ENCODE results near the gene TPCN2.

The TPCN2 gene

GRCh38 chr11:69167130-69167915 lies 118.6 kb downstream of the TPCN2 start:
- Histone ChIP-seq H3K9me3 (ENCODE audit: control insufficient read depth, insufficient read depth, low read length) (no peaks in the 10 kb centered on the region), H3K4me3 (ENCODE audit: low read depth, low read length) (no peak overlapping the region), H3K27ac (ENCODE audit: low read depth, low read length) (peak overlapping the region; percentile 21), H3K27me3 (ENCODE audit: control insufficient read depth, insufficient read depth, low read length) (no peaks in the 10 kb centered on the region), H3K36me3 (ENCODE audit: control insufficient read depth, insufficient read depth, low read length) (no peaks in the 10 kb centered on the region), H3K9ac (ENCODE audit: low read depth, low read length) (no peak overlapping the region), H3K4me1 (ENCODE audit: control insufficient read depth, insufficient read depth, low read length) (peaks cover 5% of the 10 kb centered on the region)

- Histone ChIP-seq H3K27me3 (ENCODE audit: control insufficient read depth, insufficient read depth, low read length) (no peaks in the 10 kb centered on the region), H3K4me1 (ENCODE audit: control insufficient read depth, insufficient read depth, low read length) (peaks cover 5% of the 10 kb centered on the region), H3K4me3 (ENCODE audit: low read depth, low read length) (no peak overlapping the region), H3K36me3 (ENCODE audit: control insufficient read depth, insufficient read depth, low read length) (no peaks in the 10 kb centered on the region), H3K27ac (ENCODE audit: low read depth, low read length) (no peak overlapping the region), H3K9me3 (ENCODE audit: control insufficient read depth, insufficient read depth, low read length) (no peaks in the 10 kb centered on the region), H3K9ac (ENCODE audit: low read depth, low read length) (no peak overlapping the region)
Observed at GRCh38 chr11:69167916-69168691, 119.4 kb downstream of the TPCN2 start.

GRCh38 chr11:69169479-69169878 lies 120.7 kb downstream of the TPCN2 start:
- Histone ChIP-seq H3K27me3 (ENCODE audit: control insufficient read depth, insufficient read depth, low read length) (no peaks in the 10 kb centered on the region), H3K27ac (ENCODE audit: low read depth, low read length) (no peak overlapping the region), H3K9me3 (ENCODE audit: control insufficient read depth, insufficient read depth, low read length) (no peaks in the 10 kb centered on the region), H3K4me3 (ENCODE audit: low read depth, low read length) (no peak overlapping the region), H3K4me1 (ENCODE audit: control insufficient read depth, insufficient read depth, low read length) (peaks cover 5% of the 10 kb centered on the region), H3K36me3 (ENCODE audit: control insufficient read depth, insufficient read depth, low read length) (no peaks in the 10 kb centered on the region), H3K9ac (ENCODE audit: low read depth, low read length) (no peak overlapping the region)

GRCh38 chr11:69170704-69171103 lies 122.0 kb downstream of the TPCN2 start:
- Histone ChIP-seq H3K4me1 (ENCODE audit: control insufficient read depth, insufficient read depth, low read length) (peaks cover 5% of the 10 kb centered on the region), H3K27ac (ENCODE audit: low read depth, low read length) (no peak overlapping the region), H3K9ac (ENCODE audit: low read depth, low read length) (no peak overlapping the region), H3K27me3 (ENCODE audit: control insufficient read depth, insufficient read depth, low read length) (no peaks in the 10 kb centered on the region), H3K9me3 (ENCODE audit: control insufficient read depth, insufficient read depth, low read length) (no peaks in the 10 kb centered on the region), H3K4me3 (ENCODE audit: low read depth, low read length) (no peak overlapping the region), H3K36me3 (ENCODE audit: control insufficient read depth, insufficient read depth, low read length) (no peaks in the 10 kb centered on the region)

- Histone ChIP-seq H3K27ac (ENCODE audit: low read depth, low read length) (no peak overlapping the region), H3K9me3 (ENCODE audit: control insufficient read depth, insufficient read depth, low read length) (no peaks in the 10 kb centered on the region), H3K27me3 (ENCODE audit: control insufficient read depth, insufficient read depth, low read length) (no peaks in the 10 kb centered on the region)
Observed at GRCh38 chr11:69171476-69172240, 122.9 kb downstream of the TPCN2 start.

GRCh38 chr11:69172674-69173073 lies 123.9 kb downstream of the TPCN2 start:
- H3K9me3 ChIP-seq (ENCODE audit: control insufficient read depth, insufficient read depth, low read length): no peaks in the 10 kb centered on the region
- no peak overlapping the region for H3K4me3 ChIP-seq (ENCODE audit: low read depth, low read length)
- no peaks in the 10 kb centered on the region for H3K36me3 ChIP-seq (ENCODE audit: control insufficient read depth, insufficient read depth, low read length)
- no peak overlapping the region for H3K27ac ChIP-seq (ENCODE audit: low read depth, low read length)
- H3K27me3 ChIP-seq (ENCODE audit: control insufficient read depth, insufficient read depth, low read length): no peaks in the 10 kb centered on the region
- H3K9ac ChIP-seq (ENCODE audit: low read depth, low read length): no peak overlapping the region
- no peaks in the 10 kb centered on the region for H3K4me1 ChIP-seq (ENCODE audit: control insufficient read depth, insufficient read depth, low read length)

More at GRCh38 chr11:69171476-69172240, 122.9 kb downstream of the TPCN2 start:
- H3K4me3 ChIP-seq (ENCODE audit: low read depth, low read length): no peak overlapping the region
- no peaks in the 10 kb centered on the region for H3K4me1 ChIP-seq (ENCODE audit: control insufficient read depth, insufficient read depth, low read length)
- H3K9ac ChIP-seq (ENCODE audit: low read depth, low read length): no peak overlapping the region
- no peaks in the 10 kb centered on the region for H3K36me3 ChIP-seq (ENCODE audit: control insufficient read depth, insufficient read depth, low read length)

GRCh38 chr11:69173331-69173730 lies 124.6 kb downstream of the TPCN2 start:
- Histone ChIP-seq H3K9me3 (ENCODE audit: control insufficient read depth, insufficient read depth, low read length) (no peaks in the 10 kb centered on the region), H3K4me3 (ENCODE audit: low read depth, low read length) (no peak overlapping the region), H3K27ac (ENCODE audit: low read depth, low read length) (no peak overlapping the region)

GRCh38 chr11:69173925-69174581 lies 125.3 kb downstream of the TPCN2 start:
- H3K9ac ChIP-seq (ENCODE audit: low read depth, low read length): no peak overlapping the region
- no peaks in the 10 kb centered on the region for H3K36me3 ChIP-seq (ENCODE audit: control insufficient read depth, insufficient read depth, low read length)
- H3K27me3 ChIP-seq (ENCODE audit: control insufficient read depth, insufficient read depth, low read length): no peaks in the 10 kb centered on the region
- H3K4me3 ChIP-seq (ENCODE audit: low read depth, low read length): no peak overlapping the region
- H3K9me3 ChIP-seq (ENCODE audit: control insufficient read depth, insufficient read depth, low read length): no peaks in the 10 kb centered on the region
- no peaks in the 10 kb centered on the region for H3K4me1 ChIP-seq (ENCODE audit: control insufficient read depth, insufficient read depth, low read length)
- no peak overlapping the region for H3K27ac ChIP-seq (ENCODE audit: low read depth, low read length)

More at GRCh38 chr11:69173331-69173730, 124.6 kb downstream of the TPCN2 start:
- Histone ChIP-seq H3K4me1 (ENCODE audit: control insufficient read depth, insufficient read depth, low read length) (no peaks in the 10 kb centered on the region), H3K36me3 (ENCODE audit: control insufficient read depth, insufficient read depth, low read length) (no peaks in the 10 kb centered on the region), H3K27me3 (ENCODE audit: control insufficient read depth, insufficient read depth, low read length) (no peaks in the 10 kb centered on the region), H3K9ac (ENCODE audit: low read depth, low read length) (no peak overlapping the region)

- Histone ChIP-seq H3K36me3 (ENCODE audit: control insufficient read depth, insufficient read depth, low read length) (no peaks in the 10 kb centered on the region), H3K9ac (ENCODE audit: low read depth, low read length) (no peak overlapping the region), H3K4me3 (ENCODE audit: low read depth, low read length) (no peak overlapping the region), H3K4me1 (ENCODE audit: control insufficient read depth, insufficient read depth, low read length) (no peaks in the 10 kb centered on the region), H3K27me3 (ENCODE audit: control insufficient read depth, insufficient read depth, low read length) (no peaks in the 10 kb centered on the region), H3K9me3 (ENCODE audit: control insufficient read depth, insufficient read depth, low read length) (no peaks in the 10 kb centered on the region), H3K27ac (ENCODE audit: low read depth, low read length) (no peak overlapping the region)
Observed at GRCh38 chr11:69174841-69175240, 126.1 kb downstream of the TPCN2 start.

GRCh38 chr11:69178819-69179482 lies 130.2 kb downstream of the TPCN2 start:
- H3K9ac ChIP-seq (ENCODE audit: low read depth, low read length): no peak overlapping the region
- H3K27me3 ChIP-seq (ENCODE audit: control insufficient read depth, insufficient read depth, low read length): no peaks in the 10 kb centered on the region
- no peaks in the 10 kb centered on the region for H3K36me3 ChIP-seq (ENCODE audit: control insufficient read depth, insufficient read depth, low read length)
- H3K9me3 ChIP-seq (ENCODE audit: control insufficient read depth, insufficient read depth, low read length): no peaks in the 10 kb centered on the region
- no peaks in the 10 kb centered on the region for H3K4me1 ChIP-seq (ENCODE audit: control insufficient read depth, insufficient read depth, low read length)
- no peak overlapping the region for H3K4me3 ChIP-seq (ENCODE audit: low read depth, low read length)
- no peak overlapping the region for H3K27ac ChIP-seq (ENCODE audit: low read depth, low read length)
